DMS 273 (cell line): Measurements from ENCODE around the gene PDE4D.
"Not testable (repeated sequence)": the region's sequence is repeated elsewhere in the genome, so short reads cannot be mapped to it uniquely, and the experiment has no call there.

ENCODE experiments used
- DNase-seq: peaks from one replicate; lab custom pipeline; 2025; ENCODE audit not compliant: unreplicated experiment; lab: John Stamatoyannopoulos, UW

Gene PDE4D

DNA sequence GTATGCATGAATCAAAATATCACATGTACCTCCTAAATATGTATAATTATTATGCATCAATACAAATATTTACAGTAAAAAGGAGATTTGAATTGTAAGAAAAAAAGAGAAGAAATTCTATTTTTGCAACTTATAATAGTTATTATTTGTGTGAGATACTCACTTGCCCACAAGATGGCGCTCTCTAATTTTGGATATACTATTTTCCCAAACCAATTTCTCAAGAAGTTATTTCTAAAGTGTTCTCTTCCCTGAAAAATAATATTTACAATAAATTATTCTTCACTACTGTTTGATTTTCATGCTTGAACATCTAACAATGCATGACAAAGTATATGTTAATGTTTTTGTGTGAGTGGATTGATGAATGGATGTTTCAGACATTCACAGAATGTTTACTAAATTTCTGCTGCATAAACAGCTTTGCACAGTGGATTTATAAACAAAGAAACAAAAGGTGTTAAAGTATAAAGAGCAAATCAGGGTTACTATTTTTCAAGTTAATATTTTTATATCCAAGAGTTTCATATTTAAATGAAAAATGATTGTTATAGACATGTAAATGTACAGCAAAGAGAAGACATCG lies 503.4 kb downstream of the PDE4D start:
- peak; percentile 74 for DNase-seq

GRCh38 chr5:59387127-59387526 lies 506.4 kb downstream of the PDE4D start:
- DNase-seq, result no peak

- no peak for DNase-seq
Measured at GRCh38 chr5:59385700-59386099, 507.8 kb downstream of the PDE4D start.

GRCh38 chr5:59380350-59380951 lies 513.1 kb downstream of the PDE4D start:
- DNase-seq, result peak; percentile 87

DNA sequence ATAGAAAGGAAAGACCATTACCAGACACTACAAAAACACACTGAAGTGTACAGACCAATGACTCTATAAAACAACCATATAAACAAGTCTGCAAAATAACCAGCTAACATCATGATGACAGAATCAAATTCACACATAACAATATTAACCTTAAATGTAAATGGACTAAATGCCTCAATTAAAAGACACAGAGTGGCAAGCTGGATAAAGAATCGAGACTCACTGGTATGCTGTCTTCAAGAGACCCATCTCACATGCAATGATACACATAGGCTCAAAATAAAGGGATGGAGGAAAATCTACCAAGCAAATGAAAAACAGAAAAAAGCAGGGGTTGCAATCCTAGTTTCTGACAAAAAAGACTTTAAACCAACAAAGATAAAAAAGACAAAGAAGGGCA lies 519.5 kb downstream of the PDE4D start:
- not testable (repeated sequence) for DNase-seq

DNA sequence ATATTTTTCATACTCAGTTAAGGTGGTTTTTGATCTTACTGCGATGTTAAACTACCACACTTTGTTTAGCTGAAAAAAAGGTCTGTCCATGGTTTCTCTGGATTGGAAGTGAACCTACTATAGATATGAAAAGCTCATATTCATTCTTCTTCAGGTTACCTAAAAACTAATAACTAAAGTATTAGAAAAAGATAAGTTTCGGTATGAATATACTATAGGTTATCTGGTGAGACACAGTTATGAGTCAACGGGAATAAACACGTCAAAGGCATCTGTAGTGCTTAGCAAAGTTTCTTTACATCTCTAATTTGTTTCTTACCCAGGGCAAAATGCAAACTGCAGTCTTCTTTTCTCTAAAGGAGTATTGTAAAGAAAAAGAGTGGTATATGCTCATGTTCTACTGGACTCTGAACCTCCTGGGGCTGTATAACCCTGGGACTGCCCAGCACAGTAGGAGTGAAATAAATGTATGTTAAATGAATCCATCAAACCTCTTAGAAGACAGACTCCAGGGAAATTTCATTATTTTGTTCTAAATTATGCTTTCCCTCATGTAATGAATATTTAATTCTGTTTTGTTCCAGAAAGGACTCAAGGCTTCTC lies 521.9 kb downstream of the PDE4D start:
- no peak for DNase-seq

GRCh38 chr5:59368951-59369350 lies 524.6 kb downstream of the PDE4D start:
- no peak for DNase-seq

GRCh38 chr5:59367791-59368394 lies 525.6 kb downstream of the PDE4D start:
- DNase-seq, result peak; percentile 90

GRCh38 chr5:59366784-59367183 lies 526.7 kb downstream of the PDE4D start:
- DNase-seq, result no peak

DNA sequence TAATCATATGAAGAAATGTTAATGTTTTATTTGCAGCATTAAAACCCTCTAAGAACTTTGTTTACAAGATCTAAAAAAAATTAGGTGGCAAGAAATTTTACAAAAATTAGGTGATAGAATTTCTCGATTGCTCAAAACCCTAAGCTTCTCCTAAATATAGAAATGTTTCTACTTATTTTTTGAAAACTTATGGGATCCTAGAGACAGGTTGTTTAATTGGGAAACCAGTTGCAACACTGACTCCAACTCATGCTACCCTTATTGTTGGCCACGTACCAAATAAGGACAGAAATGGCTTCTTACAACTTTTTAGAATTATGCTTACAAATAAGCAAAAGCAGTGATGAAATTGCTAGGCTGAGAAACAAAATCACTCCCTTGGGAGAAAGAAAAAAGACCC lies 531.1 kb downstream of the PDE4D start:
- no peak for DNase-seq

GRCh38 chr5:59361454-59361853 lies 532.1 kb downstream of the PDE4D start:
- peak; percentile 39 for DNase-seq

DNA sequence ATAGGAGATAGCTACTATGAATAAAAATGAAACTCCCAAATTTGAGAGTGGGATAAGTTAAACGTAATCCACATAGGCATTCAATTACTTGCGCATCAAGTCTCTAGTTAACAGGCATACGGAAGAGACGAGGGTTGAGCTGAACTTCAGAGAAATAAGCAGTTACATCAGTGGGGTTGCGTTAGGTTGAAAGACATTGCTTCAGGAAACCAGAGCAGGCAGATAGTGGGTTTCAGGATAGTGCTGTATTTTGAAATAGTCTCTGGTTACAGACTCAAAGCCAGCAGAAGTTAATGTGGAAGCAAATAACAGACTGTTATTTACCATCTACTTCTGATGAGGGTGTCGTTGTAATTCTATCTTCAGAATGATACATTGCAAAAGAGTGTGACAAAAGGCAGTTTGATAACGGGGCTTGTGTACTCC lies 533.4 kb downstream of the PDE4D start:
- peak; percentile 54 for DNase-seq

GRCh38 chr5:59358005-59358861 lies 535.3 kb downstream of the PDE4D start:
- DNase-seq, result peak; percentile 83

- DNase-seq, result peak; percentile 67
Measured at GRCh38 chr5:59357381-59357977, 536.0 kb downstream of the PDE4D start.

GRCh38 chr5:59356813-59357380 lies 536.6 kb downstream of the PDE4D start:
- DNase-seq, result peak; percentile 62

DNA sequence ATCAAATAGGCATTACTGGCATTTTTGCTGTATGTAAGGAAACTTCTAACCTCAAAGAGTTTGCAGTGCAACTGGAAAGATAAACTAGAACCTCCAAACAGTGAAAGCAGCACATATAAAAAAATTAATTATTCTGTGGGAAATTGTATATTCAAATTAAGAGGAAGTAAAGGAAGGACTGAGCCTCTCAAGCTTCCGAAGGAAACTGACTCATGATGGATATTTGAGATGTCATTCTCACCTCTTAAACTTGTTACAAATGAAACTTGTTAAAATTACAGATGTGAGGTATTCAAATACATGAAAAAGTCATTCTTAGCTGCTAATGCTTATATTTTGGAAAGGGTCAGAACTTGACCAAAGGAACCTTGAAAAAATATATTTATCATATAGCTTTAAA lies 538.7 kb downstream of the PDE4D start:
- no peak for DNase-seq

DNA sequence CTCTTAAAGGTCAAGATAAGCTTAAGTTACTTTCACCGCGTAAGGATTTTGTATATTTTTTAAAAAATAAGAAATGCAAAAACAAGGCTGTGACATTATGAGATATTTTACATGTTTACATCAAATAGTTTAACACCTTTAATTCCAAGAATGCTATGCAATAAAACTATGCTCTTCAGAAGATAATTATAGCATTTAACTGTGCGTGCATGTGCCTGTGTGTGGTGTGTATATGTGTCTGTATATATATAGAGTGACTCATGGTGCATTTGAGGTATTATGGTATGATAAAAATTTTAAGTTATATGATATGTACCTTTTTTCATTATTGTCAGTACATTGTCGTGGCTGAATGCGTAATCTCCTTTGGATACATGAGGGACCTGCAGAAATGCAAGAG lies 539.3 kb downstream of the PDE4D start:
- no peak for DNase-seq

DNA sequence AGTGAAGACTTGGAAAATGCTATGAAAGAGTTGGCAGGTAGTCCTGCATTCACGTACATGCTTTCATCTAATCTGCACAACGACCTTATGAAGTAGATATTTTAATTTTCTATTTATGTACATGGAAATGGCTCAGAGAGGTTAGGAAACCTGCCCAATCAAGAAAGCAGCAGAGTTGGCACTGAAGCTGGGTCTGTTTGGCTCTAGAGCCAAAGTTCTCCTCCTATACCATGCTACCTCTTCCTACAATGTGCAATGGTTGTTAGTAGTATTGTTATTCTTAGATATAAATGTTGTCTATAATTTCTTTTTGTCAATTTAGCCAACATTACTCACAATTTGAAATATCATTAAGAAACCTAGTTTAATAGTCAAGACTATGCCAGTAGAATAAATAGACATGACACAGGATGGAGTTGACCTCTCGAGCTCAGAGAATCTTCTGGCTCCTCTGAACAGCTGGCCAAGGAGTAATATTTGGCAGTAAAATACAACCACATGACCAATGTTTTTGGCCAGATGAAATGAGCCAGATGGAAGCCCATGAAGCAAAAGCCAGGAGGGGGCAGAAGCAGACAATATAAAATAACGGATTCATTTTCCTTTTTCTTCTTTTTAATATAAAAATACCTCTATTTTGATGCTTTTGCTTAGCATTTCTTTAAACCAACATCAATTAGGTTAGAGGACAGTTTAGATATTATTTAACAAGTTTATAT lies 542.3 kb downstream of the PDE4D start:
- DNase-seq, result peak; percentile 93

DNA sequence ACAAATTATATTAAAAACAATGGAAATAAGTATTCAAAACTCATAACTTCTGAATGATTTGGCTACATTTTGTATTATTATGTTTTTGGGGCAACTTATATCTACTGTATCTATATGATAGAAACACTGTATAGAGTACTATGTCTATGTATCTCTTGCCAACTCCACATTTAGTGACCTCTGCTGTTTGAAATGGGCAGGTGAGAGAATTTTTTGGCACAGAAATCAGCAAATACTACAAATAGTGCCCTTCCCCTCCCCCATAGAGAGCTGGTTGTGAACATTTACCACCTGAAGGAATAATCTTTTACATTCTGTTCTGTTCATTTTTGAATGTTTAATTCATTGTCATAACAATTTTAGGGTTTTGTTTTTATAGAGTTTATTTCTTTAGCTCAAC lies 545.3 kb downstream of the PDE4D start:
- peak; percentile 59 for DNase-seq

GRCh38 chr5:59346982-59347381 lies 546.5 kb downstream of the PDE4D start:
- no peak for DNase-seq
